NCI-H82 (cell line): ENCODE measurements around the gene CTSV.
"Not testable (repeated sequence)": the region's sequence is repeated elsewhere in the genome, so short reads cannot be mapped to it uniquely, and the experiment has no call there.

Experiments
- DNase-seq: peaks from one replicate; lab custom pipeline; 2025; lab: John Stamatoyannopoulos, UW

CTSV gene

GRCh38 chr9:97041898-97042297, 3.0 kb upstream of the CTSV start:
- DNase-seq: no peak

- peak; percentile 69 for DNase-seq
Observed at GRCh38 chr9:97039514-97039860, 545 bp upstream of the CTSV start.

GRCh38 chr9:97023505-97023904, 15.4 kb downstream of the CTSV start:
- not testable (repeated sequence) for DNase-seq

- peak; percentile 85 for DNase-seq
Observed at GRCh38 chr9:97013151-97014132, 25.5 kb downstream of the CTSV start.

GRCh38 chr9:97012617-97013016, 26.3 kb downstream of the CTSV start:
- DNase-seq: peak; percentile 7

- DNase-seq: not testable (repeated sequence)
Observed at GRCh38 chr9:97002195-97002594, 36.7 kb downstream of the CTSV start.

GRCh38 chr9:97001338-97001737, 37.6 kb downstream of the CTSV start:
- DNase-seq: not testable (repeated sequence)

GRCh38 chr9:97000139-97000787, 38.7 kb downstream of the CTSV start:
- DNase-seq: not testable (repeated sequence)

GRCh38 chr9:96999733-97000132, 39.2 kb downstream of the CTSV start:
- DNase-seq: not testable (repeated sequence)

GRCh38 chr9:96997009-96997701, 41.8 kb downstream of the CTSV start:
- peak; percentile 72 for DNase-seq

- DNase-seq: not testable (repeated sequence)
Observed at GRCh38 chr9:96994531-96995016, 44.4 kb downstream of the CTSV start.

GRCh38 chr9:96992303-96992702, 46.6 kb downstream of the CTSV start:
- not testable (repeated sequence) for DNase-seq

- not testable (repeated sequence) for DNase-seq
Observed at GRCh38 chr9:96989747-96990318, 49.1 kb downstream of the CTSV start.

GRCh38 chr9:96984887-96985286, 54.1 kb downstream of the CTSV start:
- not testable (repeated sequence) for DNase-seq

GRCh38 chr9:96984139-96984538, 54.8 kb downstream of the CTSV start:
- DNase-seq: not testable (repeated sequence)

- not testable (repeated sequence) for DNase-seq
Observed at GRCh38 chr9:96983496-96984122, 55.3 kb downstream of the CTSV start.
